ENCODE results near the gene GNAL. TPM values are rescaled to one million over a fixed set of nuclear protein-coding genes. Genes with fewer than 3 reads are reported as not detected.

The GNAL gene
- total and polyA plus RNA-seq, 2 experiments from 2014 or later: 7.5 to 21.6 TPM

DNA sequence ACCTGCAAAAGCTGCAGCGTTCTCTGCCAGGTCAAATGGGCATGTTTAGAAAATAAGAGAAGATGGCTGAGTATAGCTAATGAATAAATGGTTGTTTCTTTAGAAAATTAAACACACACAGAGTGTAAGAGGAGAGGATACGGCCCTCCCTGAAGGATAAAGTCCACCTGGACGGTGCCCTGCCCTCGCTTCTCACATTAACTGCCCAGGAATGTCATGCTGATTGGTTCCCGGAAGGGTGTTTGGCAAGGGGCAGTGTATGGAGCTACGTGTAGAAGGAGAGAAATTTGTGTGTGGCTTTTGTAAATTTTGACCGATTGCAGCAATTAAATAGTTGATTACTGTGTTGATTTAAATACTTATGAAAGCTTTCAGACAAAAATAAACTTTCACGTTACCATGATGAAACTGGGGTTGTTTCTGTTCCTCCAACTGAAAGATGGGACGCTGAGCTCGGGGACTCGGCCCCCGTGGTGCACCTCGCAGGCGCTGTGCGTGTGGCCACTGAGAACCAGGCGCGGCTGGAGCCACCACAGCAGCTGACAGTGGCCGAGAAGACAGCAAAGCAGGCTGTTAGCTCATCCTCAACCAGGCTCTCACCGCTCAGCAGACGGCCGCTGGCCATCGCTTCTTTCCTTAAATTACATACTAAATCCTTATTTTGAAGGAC lies 196.3 kb downstream of the GNAL start:
- no peak for DNase-seq (ENCODE audit: low spot score)
- Histone ChIP-seq H3K4me1 (ENCODE audit: insufficient read depth) (no peaks in the 10 kb centered on the region), H3K79me2 (replicated peaks; ENCODE audit: insufficient read depth) (no peaks in the 10 kb centered on the region), H3K4me3 (no peak overlapping the region), H3K27me3 (ENCODE audit: insufficient read depth) (no peaks in the 10 kb centered on the region), H3K9me2 (ENCODE audit: insufficient read depth) (no peaks in the 10 kb centered on the region), H3K27ac (ENCODE audit: low read depth) (no peak overlapping the region), H3F3A (replicated peaks; ENCODE audit: low read depth) (no peaks in the 10 kb centered on the region), H3K4me2 (no peak overlapping the region), H3K36me3 (ENCODE audit: insufficient read depth) (0 out of 2 replicates have a peak, but pooled peaks cover 3% of the 10 kb centered on the region), H4K20me1 (replicated peaks; ENCODE audit: insufficient read depth) (no peaks in the 10 kb centered on the region), H2AFZ (no peak overlapping the region)
- Mint-ChIP-seq H3K36me3 (ENCODE audit: low read depth) (peaks cover 26% of the 10 kb centered on the region), H3K9me3 (no peaks in the 10 kb centered on the region), H3K27me3 (ENCODE audit: insufficient read depth, low read depth, poor library complexity) (peaks cover 5% of the 10 kb centered on the region), H3K4me1 (peaks cover 16% of the 10 kb centered on the region), H3K4me3 (no peak overlapping the region), H3K27ac (no peak overlapping the region)
- TF ChIP-seq POLR2AphosphoS5 (IDR thresholded peaks at IDR 0.05; ENCODE audit: low read depth) (no peak), EZH2 (IDR thresholded peaks at IDR 0.05; ENCODE audit: low read depth, unreplicated experiment) (no peak), EZH2phosphoT487 (IDR thresholded peaks at IDR 0.05; ENCODE audit: unreplicated experiment) (no peak), STAT1 (IDR thresholded peaks at IDR 0.05; ENCODE audit: unreplicated experiment) (no peak), NANOG (IDR thresholded peaks at IDR 0.05; ENCODE audit: borderline replicate concordance) (no peak), CREB1 (CRISPR knock-in tag; IDR thresholded peaks at IDR 0.05; ENCODE audit: low read depth) (no peak), JUNB (IDR thresholded peaks at IDR 0.05; ENCODE audit: unreplicated experiment) (no peak), ZNF114 (CRISPR knock-in tag; IDR thresholded peaks at IDR 0.05) (no peak), ZNF331 (CRISPR knock-in tag; IDR thresholded peaks at IDR 0.05; ENCODE audit: low read depth) (no peak)
- TF ChIP-seq, protein P1, sequence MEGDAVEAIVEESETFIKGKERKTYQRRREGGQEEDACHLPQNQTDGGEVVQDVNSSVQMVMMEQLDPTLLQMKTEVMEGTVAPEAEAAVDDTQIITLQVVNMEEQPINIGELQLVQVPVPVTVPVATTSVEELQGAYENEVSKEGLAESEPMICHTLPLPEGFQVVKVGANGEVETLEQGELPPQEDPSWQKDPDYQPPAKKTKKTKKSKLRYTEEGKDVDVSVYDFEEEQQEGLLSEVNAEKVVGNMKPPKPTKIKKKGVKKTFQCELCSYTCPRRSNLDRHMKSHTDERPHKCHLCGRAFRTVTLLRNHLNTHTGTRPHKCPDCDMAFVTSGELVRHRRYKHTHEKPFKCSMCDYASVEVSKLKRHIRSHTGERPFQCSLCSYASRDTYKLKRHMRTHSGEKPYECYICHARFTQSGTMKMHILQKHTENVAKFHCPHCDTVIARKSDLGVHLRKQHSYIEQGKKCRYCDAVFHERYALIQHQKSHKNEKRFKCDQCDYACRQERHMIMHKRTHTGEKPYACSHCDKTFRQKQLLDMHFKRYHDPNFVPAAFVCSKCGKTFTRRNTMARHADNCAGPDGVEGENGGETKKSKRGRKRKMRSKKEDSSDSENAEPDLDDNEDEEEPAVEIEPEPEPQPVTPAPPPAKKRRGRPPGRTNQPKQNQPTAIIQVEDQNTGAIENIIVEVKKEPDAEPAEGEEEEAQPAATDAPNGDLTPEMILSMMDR (conservative IDR thresholded peaks at IDR 0.05; ENCODE audit: low read depth in 2 of 2): no peak
- TF ChIP-seq, protein P2, sequence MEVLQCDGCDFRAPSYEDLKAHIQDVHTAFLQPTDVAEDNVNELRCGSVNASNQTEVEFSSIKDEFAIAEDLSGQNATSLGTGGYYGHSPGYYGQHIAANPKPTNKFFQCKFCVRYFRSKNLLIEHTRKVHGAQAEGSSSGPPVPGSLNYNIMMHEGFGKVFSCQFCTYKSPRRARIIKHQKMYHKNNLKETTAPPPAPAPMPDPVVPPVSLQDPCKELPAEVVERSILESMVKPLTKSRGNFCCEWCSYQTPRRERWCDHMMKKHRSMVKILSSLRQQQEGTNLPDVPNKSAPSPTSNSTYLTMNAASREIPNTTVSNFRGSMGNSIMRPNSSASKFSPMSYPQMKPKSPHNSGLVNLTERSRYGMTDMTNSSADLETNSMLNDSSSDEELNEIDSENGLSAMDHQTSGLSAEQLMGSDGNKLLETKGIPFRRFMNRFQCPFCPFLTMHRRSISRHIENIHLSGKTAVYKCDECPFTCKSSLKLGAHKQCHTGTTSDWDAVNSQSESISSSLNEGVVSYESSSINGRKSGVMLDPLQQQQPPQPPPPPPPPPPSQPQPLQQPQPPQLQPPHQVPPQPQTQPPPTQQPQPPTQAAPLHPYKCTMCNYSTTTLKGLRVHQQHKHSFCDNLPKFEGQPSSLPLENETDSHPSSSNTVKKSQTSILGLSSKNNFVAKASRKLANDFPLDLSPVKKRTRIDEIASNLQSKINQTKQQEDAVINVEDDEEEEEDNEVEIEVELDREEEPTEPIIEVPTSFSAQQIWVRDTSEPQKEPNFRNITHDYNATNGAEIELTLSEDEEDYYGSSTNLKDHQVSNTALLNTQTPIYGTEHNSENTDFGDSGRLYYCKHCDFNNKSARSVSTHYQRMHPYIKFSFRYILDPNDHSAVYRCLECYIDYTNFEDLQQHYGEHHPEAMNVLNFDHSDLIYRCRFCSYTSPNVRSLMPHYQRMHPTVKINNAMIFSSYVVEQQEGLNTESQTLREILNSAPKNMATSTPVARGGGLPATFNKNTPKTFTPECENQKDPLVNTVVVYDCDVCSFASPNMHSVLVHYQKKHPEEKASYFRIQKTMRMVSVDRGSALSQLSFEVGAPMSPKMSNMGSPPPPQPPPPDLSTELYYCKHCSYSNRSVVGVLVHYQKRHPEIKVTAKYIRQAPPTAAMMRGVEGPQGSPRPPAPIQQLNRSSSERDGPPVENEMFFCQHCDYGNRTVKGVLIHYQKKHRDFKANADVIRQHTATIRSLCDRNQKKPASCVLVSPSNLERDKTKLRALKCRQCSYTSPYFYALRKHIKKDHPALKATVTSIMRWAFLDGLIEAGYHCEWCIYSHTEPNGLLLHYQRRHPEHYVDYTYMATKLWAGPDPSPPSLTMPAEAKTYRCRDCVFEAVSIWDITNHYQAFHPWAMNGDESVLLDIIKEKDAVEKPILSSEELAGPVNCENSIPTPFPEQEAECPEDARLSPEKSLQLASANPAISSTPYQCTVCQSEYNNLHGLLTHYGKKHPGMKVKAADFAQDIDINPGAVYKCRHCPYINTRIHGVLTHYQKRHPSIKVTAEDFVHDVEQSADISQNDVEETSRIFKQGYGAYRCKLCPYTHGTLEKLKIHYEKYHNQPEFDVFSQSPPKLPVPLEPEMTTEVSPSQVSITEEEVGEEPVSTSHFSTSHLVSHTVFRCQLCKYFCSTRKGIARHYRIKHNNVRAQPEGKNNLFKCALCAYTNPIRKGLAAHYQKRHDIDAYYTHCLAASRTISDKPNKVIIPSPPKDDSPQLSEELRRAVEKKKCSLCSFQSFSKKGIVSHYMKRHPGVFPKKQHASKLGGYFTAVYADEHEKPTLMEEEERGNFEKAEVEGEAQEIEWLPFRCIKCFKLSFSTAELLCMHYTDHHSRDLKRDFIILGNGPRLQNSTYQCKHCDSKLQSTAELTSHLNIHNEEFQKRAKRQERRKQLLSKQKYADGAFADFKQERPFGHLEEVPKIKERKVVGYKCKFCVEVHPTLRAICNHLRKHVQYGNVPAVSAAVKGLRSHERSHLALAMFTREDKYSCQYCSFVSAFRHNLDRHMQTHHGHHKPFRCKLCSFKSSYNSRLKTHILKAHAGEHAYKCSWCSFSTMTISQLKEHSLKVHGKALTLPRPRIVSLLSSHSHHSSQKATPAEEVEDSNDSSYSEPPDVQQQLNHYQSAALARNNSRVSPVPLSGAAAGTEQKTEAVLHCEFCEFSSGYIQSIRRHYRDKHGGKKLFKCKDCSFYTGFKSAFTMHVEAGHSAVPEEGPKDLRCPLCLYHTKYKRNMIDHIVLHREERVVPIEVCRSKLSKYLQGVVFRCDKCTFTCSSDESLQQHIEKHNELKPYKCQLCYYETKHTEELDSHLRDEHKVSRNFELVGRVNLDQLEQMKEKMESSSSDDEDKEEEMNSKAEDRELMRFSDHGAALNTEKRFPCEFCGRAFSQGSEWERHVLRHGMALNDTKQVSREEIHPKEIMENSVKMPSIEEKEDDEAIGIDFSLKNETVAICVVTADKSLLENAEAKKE (CRISPR knock-in tag; IDR thresholded peaks at IDR 0.05): no peak
- TF ChIP-seq, protein P3, sequence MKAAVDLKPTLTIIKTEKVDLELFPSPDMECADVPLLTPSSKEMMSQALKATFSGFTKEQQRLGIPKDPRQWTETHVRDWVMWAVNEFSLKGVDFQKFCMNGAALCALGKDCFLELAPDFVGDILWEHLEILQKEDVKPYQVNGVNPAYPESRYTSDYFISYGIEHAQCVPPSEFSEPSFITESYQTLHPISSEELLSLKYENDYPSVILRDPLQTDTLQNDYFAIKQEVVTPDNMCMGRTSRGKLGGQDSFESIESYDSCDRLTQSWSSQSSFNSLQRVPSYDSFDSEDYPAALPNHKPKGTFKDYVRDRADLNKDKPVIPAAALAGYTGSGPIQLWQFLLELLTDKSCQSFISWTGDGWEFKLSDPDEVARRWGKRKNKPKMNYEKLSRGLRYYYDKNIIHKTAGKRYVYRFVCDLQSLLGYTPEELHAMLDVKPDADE (IDR thresholded peaks at IDR 0.05): no peak
- TF ChIP-seq, protein P4, sequence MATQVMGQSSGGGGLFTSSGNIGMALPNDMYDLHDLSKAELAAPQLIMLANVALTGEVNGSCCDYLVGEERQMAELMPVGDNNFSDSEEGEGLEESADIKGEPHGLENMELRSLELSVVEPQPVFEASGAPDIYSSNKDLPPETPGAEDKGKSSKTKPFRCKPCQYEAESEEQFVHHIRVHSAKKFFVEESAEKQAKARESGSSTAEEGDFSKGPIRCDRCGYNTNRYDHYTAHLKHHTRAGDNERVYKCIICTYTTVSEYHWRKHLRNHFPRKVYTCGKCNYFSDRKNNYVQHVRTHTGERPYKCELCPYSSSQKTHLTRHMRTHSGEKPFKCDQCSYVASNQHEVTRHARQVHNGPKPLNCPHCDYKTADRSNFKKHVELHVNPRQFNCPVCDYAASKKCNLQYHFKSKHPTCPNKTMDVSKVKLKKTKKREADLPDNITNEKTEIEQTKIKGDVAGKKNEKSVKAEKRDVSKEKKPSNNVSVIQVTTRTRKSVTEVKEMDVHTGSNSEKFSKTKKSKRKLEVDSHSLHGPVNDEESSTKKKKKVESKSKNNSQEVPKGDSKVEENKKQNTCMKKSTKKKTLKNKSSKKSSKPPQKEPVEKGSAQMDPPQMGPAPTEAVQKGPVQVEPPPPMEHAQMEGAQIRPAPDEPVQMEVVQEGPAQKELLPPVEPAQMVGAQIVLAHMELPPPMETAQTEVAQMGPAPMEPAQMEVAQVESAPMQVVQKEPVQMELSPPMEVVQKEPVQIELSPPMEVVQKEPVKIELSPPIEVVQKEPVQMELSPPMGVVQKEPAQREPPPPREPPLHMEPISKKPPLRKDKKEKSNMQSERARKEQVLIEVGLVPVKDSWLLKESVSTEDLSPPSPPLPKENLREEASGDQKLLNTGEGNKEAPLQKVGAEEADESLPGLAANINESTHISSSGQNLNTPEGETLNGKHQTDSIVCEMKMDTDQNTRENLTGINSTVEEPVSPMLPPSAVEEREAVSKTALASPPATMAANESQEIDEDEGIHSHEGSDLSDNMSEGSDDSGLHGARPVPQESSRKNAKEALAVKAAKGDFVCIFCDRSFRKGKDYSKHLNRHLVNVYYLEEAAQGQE (IDR thresholded peaks at IDR 0.05; ENCODE audit: unreplicated experiment): no peak
- no peak for ATAC-seq

All from GM23338 (cell line).